SJSA1 (cell line): Measurements from ENCODE around the gene OPRM1. TPM values are rescaled to one million over a fixed set of nuclear protein-coding genes. Genes with fewer than 3 reads are reported as not detected.
"Not testable (repeated sequence)": the region's sequence is repeated elsewhere in the genome, so short reads cannot be mapped to it uniquely, and the experiment has no call there.

Experiments used
- DNase-seq, 2 experiments: peaks; one replicate each; pipeline ENCODE4 v3.0.0-alpha.2; 2015 to 2020; ENCODE audit warnings: low spot score in 2 of 2, low read depth in 1 of 2
- H3K27ac ChIP-seq: fragments of 250-450 bp; sonication (Bioruptor Pico); 2 replicates; pipeline ENCODE4 v1.5.1; 2020; ENCODE audit warnings: mild to moderate bottlenecking, moderate library complexity
- H3K27me3 ChIP-seq: fragments of 250-450 bp; sonication (Bioruptor Pico); replicated peaks from 2 replicates; pipeline ENCODE4 v1.5.1; 2020; ENCODE audit warnings: mild to moderate bottlenecking, moderate library complexity
- H3K36me3 ChIP-seq: fragments of 250-450 bp; sonication (Bioruptor Pico); 2 replicates; pipeline ENCODE4 v1.5.1; 2020; ENCODE audit warnings: mild to moderate bottlenecking
- H3K4me1 ChIP-seq: fragments of 250-450 bp; sonication (Bioruptor Pico); replicated peaks from 2 replicates; pipeline ENCODE4 v1.6.1; 2021; ENCODE audit warnings: mild to moderate bottlenecking
- H3K4me3 ChIP-seq: fragments of 250-450 bp; sonication (Bioruptor Pico); 2 replicates; pipeline ENCODE4 v1.5.1; 2020; ENCODE audit warnings: mild to moderate bottlenecking
- H3K9me3 ChIP-seq: fragments of 250-450 bp; sonication (Bioruptor Pico); replicated peaks from 2 replicates; pipeline ENCODE4 v1.5.1; 2020; ENCODE audit warnings: mild to moderate bottlenecking
- total RNA-seq: library from RNA; depleted of rRNA; stranded (reverse); fragments of >200 nt; shearing (Covaris generic); gene quantifications from 2 replicates; pipeline ENCODE4 v1.2.3, GENCODE V29; 2014

The OPRM1 gene
- total RNA-seq, 1 experiment from 2014 or later, result not detected

DNA sequence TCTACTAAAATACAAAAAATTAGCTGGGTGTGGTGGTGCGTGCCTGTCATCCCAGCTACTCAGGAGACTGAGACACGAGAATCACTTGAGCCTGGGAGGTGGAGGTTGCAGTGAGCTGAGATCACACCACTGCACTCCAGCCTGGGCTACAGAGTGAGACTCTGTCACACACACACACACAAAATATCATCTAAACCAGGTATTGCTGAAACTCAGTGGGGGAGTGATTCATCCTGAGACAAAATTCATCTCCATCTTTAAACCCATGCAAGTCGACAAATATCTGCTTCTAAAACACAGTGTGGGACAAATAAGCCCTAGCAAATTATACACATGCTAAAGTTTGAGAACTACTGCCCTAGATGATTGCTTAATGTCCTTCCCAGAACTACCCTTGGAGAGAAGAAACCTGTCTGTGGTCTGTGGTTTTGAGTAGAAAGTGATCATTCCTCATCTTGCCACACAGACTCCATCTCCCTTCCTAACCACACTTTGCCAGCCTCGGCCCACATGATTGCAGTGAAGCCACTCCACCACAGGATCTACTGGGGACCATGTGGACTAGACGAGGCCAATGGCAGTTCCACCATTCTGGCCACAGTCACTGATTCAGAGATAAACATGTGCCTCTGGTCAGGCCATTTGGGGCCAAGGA is 130.3 kb downstream of the OPRM1 start:
- H3K27me3 ChIP-seq, result no peaks in the 10 kb centered on the region
- DNase-seq, result no peak

DNA sequence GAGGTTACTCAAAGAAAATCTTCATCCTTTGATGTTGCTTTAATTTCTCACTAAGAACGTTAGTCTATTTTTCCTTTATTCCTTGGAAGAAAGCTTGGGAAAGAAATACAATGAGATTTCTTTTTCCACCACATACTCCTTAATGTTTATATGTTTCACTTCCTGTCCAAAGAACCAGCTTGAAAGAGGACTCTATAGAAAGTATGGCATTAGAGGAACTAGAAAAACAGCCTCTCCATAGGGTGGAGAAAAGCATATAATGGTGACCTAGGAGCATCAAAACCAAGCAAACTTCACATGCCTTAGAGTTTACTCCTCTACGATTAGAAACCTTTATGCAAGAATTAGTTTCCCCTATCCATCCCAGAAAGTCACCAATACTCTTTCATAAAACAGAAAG is 131.1 kb downstream of the OPRM1 start:
- H3K27me3 ChIP-seq, result no peaks in the 10 kb centered on the region
- no peaks in the 10 kb centered on the region for H3K36me3 ChIP-seq
- no peaks in the 10 kb centered on the region for H3K9me3 ChIP-seq
- no peak overlapping the region for H3K27ac ChIP-seq
- no peak overlapping the region for H3K4me3 ChIP-seq
- no peaks in the 10 kb centered on the region for H3K4me1 ChIP-seq
- DNase-seq, result no peak

More for the DNA sequence above, 130.3 kb downstream of the OPRM1 start:
- Histone ChIP-seq H3K4me1 (no peaks in the 10 kb centered on the region), H3K9me3 (no peaks in the 10 kb centered on the region), H3K4me3 (no peak overlapping the region), H3K36me3 (no peaks in the 10 kb centered on the region), H3K27ac (no peak overlapping the region)

DNA sequence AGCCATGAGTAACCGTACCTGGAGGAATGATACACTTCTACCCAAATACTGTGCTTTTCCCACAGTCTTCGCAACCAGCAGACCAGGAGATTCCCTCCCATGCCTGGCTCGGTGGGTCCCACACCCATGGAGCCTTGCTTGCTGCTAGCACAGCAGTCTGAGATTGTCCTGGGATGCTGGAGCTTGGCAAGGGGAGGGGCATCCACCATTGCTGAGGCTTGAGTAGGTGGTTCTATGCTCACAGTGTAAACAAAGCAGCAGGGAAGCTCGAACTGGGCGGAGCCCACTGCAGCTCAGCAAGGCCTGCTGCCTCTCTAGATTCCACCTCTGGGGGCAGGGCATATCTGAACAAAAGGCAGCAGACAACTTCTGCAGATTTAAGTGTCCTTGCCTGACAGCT is 133.4 kb downstream of the OPRM1 start:
- not testable (repeated sequence) for DNase-seq, H3K36me3 ChIP-seq, H3K4me1 ChIP-seq, H3K4me3 ChIP-seq, H3K9me3 ChIP-seq, H3K27ac ChIP-seq, H3K27me3 ChIP-seq

DNA sequence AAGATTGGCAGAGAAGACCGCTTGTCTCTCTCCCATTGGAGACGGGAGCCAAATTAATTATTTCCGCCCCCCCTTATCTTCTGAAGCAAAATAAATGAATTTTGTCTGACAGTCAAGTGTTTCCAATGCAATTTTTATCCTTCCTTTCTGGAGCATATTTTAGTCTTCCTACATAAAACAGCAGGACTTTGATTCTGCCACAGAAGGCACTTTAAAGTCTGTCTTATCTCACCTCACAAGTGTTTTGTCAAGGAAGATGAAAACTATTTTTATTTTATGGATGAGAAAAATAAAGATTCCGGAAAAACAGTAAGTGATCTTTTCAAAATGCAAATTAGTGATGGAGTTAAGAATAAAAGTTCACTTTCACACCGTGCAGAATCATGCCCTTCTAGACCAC is 140.4 kb downstream of the OPRM1 start:
- Histone ChIP-seq H3K27me3 (0 out of 2 replicates have a peak, but pooled peaks cover 4% of the 10 kb centered on the region), H3K4me3 (no peak overlapping the region), H3K27ac (no peak overlapping the region), H3K4me1 (no peaks in the 10 kb centered on the region), H3K9me3 (no peaks in the 10 kb centered on the region; the same call in 1 of the 2 replicates), H3K36me3 (no peaks in the 10 kb centered on the region)
- no peak for DNase-seq

DNA sequence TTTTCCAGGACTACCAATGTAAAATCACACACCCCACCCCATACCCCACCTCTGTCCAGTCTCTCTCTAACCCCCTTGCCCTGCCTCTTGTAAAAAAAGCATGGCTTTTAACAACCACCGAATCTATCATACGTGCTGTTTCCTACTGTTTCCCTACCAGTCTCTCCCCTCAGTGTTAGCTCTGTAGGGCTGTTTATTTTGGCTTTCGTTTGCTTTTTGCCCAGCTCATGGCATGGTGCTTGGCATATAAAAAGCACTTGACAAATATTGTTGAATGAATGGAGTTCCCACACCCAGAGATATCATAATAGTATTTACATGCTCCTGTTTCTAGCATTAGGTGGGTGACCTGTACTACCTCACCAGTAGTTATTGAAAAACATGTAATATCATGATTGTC is 148.2 kb downstream of the OPRM1 start:
- Histone ChIP-seq H3K27me3 (no peaks in the 10 kb centered on the region), H3K36me3 (no peaks in the 10 kb centered on the region), H3K9me3 (no peaks in the 10 kb centered on the region), H3K27ac (no peak overlapping the region), H3K4me1 (no peaks in the 10 kb centered on the region), H3K4me3 (no peak overlapping the region)
- DNase-seq, result no peak

DNA sequence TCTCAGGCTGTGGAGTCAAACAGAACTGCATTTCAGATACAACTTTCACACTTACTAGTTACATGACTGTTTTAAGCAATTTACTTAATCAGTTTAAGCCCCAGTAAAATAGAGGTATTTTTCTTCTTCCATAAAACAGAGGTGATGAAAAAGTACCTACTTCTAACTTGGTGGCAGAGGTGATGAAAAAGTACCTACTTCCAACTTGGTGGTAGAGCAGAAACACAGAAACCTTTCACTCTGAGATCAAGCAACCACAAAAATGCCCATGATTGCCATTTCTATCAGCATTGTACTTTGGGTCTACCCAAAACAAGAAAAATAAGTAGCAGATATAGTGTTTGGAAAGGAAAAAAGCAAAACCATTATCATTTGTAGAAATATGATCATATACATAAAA is 148.7 kb downstream of the OPRM1 start:
- Histone ChIP-seq H3K36me3 (no peaks in the 10 kb centered on the region), H3K4me3 (no peak overlapping the region), H3K9me3 (no peaks in the 10 kb centered on the region), H3K27ac (no peak overlapping the region), H3K27me3 (no peaks in the 10 kb centered on the region), H3K4me1 (no peaks in the 10 kb centered on the region)
- no peak for DNase-seq

DNA sequence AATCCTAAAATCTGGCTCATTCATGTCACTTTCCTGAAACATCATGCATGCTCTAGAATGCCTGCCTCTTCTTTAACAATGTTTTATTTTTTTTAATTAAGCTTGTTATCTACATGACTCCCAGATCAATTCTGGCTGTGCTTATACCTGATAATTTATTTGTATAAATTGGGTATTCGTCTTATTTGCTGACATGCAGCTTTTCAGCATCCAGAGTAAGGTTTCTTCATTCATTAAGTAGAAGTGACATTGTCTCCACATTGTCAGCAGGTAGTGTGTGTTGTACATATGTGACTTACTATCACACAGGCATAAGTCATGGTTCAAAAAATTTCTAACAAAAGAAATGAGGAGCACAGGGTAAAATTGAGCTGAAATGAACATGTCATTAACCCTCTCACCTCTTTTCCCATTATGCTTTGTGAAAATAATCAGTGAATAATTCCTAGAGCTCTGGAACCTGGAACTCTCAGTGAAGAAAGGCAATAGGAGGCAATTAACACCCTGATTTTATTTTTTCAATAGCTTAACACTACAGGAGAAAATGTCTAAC is 157.4 kb downstream of the OPRM1 start:
- Histone ChIP-seq H3K27me3 (no peaks in the 10 kb centered on the region), H3K27ac (no peak overlapping the region), H3K4me1 (no peaks in the 10 kb centered on the region), H3K36me3 (no peaks in the 10 kb centered on the region), H3K9me3 (no peaks in the 10 kb centered on the region), H3K4me3 (no peak overlapping the region)
- no peak for DNase-seq

DNA sequence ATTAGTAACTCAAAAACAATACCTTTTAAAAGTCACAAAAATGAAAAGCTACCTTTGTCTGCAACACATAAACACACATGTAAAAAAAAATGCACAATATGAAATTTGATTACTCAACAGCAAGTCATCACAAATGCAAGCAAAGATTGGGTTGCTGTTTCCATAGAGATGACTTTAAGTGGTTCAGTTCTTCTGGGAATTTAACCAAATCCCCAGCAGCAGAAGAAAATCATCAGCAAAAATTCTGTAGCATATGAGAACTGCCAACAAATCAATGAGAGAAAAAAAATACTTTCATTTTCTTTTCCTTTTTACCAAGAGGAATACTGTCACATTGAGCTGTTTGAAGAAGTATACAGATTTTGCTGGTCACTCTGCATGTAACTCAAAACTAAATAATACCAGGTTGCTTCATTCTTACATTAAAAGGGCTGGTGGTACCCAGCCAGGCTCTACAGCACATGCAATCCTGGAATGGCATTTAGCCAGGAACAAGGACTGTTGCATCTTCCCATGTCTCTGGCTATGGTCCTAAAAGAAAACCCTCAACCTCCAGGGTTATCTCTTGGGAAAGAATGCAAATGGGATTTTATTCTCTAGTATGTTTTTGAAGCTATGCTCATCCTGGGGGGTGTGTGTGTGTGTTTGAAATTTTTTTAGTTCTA is 158.3 kb downstream of the OPRM1 start:
- DNase-seq, result no peak
- no peaks in the 10 kb centered on the region for H3K4me1 ChIP-seq
- H3K36me3 ChIP-seq, result no peaks in the 10 kb centered on the region
- no peaks in the 10 kb centered on the region for H3K27me3 ChIP-seq
- H3K4me3 ChIP-seq, result no peak overlapping the region
- H3K9me3 ChIP-seq, result no peaks in the 10 kb centered on the region
- H3K27ac ChIP-seq, result no peak overlapping the region

DNA sequence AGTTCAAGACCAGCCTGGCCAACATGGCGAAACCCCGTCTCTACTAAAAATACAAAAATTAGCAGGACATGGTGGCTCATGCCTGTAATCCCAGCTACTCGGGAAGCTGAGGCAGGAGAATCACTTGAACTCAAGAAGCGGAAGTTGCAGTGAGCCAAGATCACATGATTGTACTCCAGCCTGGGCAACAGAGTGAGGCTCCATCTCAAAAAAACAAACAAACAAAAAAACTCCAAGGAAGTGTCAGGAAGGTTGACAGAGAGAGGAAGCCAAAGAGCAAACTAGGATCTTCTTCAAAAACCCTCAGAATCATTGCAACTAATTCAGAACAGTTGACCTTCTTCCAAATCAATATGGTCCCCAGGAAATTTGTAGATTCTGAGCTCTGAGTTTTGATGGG is 162.6 kb downstream of the OPRM1 start:
- not testable (repeated sequence) for H3K27me3 ChIP-seq, H3K4me1 ChIP-seq, DNase-seq, H3K4me3 ChIP-seq, H3K36me3 ChIP-seq, H3K27ac ChIP-seq, H3K9me3 ChIP-seq

DNA sequence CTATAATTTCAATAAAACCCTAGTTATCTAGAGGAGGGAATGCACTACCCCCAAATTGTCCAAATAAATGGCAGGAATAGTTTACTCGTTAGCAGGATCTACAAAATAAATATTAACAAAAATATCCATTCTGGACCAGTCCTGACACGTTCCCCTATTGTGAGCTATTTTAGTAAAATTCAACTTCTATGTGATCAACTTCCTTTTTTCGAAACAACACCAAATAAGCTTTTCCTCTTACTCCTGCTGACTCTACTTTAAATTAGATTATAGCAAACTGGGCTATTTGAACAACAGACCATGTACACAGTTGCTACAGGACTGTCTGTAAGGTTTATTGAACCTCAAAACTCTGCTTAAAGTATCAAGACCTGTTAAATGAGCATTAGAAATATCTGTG is 163.3 kb downstream of the OPRM1 start:
- no peak overlapping the region for H3K27ac ChIP-seq
- H3K27me3 ChIP-seq, result no peaks in the 10 kb centered on the region
- H3K4me1 ChIP-seq, result peaks cover 5% of the 10 kb centered on the region
- no peak overlapping the region for H3K4me3 ChIP-seq
- H3K9me3 ChIP-seq, result no peaks in the 10 kb centered on the region
- no peak for DNase-seq
- no peaks in the 10 kb centered on the region for H3K36me3 ChIP-seq

DNA sequence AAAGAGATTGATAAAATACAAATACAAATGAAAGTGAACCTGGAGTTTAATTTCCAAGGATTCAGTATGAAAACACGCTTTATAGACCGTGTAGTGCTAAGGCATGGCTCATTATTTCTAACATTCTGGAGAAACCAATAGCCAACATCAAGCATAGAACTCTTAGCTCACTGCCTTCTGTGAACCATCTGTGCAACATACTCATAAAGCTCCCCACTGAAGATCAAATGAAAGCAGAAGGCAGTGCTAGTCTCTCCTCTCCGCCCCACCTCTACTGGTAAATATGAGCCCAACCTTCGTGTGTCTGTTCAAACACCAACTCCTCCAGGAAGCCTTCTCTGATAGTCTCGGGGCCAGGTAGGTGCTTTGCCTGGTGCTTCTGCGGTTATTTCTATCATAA is 163.9 kb downstream of the OPRM1 start:
- no peaks in the 10 kb centered on the region for H3K36me3 ChIP-seq
- no peak for DNase-seq
- H3K9me3 ChIP-seq, result no peaks in the 10 kb centered on the region
- H3K27ac ChIP-seq, result no peak overlapping the region
- no peaks in the 10 kb centered on the region for H3K27me3 ChIP-seq
- H3K4me1 ChIP-seq, result peaks cover 5% of the 10 kb centered on the region
- no peak overlapping the region for H3K4me3 ChIP-seq

DNA sequence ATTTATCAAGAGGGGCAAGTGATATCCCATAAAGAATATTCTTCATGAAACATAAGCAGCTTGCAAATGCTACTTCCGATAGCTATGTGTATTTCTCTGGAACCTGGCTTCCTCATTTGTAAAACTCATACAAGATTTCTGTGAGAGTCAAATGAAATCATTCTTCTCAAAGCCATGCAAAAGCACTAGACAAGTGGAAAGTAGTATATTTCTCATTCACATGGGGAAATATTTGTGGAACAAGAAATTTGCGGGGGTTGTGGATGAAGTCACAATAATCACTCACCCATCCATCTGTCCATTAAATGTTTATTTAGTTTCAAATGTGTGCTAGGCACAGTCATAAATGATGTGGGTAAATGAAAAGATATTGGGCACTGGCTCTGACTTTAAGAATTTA is 167.1 kb downstream of the OPRM1 start:
- no peak for DNase-seq
- H3K4me1 ChIP-seq, result peaks cover 5% of the 10 kb centered on the region
- no peak overlapping the region for H3K27ac ChIP-seq
- no peak overlapping the region for H3K4me3 ChIP-seq
- no peaks in the 10 kb centered on the region for H3K9me3 ChIP-seq
- no peaks in the 10 kb centered on the region for H3K27me3 ChIP-seq
- no peaks in the 10 kb centered on the region for H3K36me3 ChIP-seq

DNA sequence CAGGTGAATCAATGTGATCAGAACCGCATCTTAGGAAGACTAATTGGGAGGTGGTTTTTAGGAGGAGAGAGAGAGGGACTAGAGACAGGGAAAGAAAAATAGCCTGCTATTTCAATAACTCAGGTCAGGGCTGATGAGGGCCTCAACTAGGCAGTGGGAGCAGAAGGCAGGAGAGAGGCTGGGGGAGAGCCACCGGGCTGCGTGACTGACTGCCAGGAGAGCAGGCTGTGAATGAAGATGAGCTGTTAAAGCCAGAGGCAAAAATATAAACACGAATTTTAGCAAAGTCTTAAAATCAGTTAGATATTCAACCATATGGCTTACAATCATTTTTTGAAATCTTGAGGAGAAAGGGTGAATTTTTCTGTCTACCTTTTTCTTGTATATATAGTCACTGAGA is 168.0 kb downstream of the OPRM1 start:
- Histone ChIP-seq H3K27ac (no peak overlapping the region), H3K4me1 (peaks cover 5% of the 10 kb centered on the region), H3K27me3 (no peaks in the 10 kb centered on the region), H3K9me3 (no peaks in the 10 kb centered on the region), H3K4me3 (no peak overlapping the region), H3K36me3 (no peaks in the 10 kb centered on the region)
- no peak for DNase-seq

DNA sequence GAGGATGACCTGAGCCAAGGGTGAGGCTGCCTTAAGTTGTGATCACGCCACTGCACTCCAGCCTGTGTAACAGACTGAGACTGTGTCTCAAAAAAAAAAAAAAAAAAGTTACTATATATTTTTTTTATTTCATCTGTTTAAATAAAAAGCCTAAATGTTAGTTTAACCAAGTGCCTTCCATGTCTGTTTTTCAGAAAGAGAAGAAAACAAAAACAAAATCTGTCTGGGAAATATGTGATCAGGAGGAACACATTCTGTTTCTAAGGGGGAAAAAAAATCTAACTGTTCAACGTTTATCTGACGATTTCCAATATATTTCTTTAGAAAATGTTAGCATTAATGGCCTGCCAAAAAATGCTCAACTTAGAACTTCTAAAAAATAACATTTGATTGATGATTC is 170.5 kb downstream of the OPRM1 start:
- no peak overlapping the region for H3K4me3 ChIP-seq
- H3K27ac ChIP-seq, result no peak overlapping the region
- H3K4me1 ChIP-seq, result peaks cover under 1% of the 10 kb centered on the region
- no peaks in the 10 kb centered on the region for H3K27me3 ChIP-seq
- H3K36me3 ChIP-seq, result no peaks in the 10 kb centered on the region
- H3K9me3 ChIP-seq, result no peaks in the 10 kb centered on the region
- DNase-seq, result no peak
